HepG2 (cell line): ENCODE results near the gene TRPV2. TPM values are rescaled to one million over a fixed set of nuclear protein-coding genes. Genes with fewer than 3 reads are reported as not detected.

Experiments
- CERS6 ChIP-seq: sonication (generic); formaldehyde crosslinking; IDR thresholded peaks from 2 replicates; pipeline ENCODE4 v1.5.0; 2020; ENCODE audit warnings: missing genetic modification reagents
- HOXA7 ChIP-seq: sonication (generic); formaldehyde crosslinking; IDR thresholded peaks from 2 replicates; pipeline ENCODE4 v1.8.1; 2022; ENCODE audit warnings: mild to moderate bottlenecking, missing genetic modification reagents, moderate library complexity
- MTERF4 ChIP-seq: sonication (generic); formaldehyde crosslinking; IDR thresholded peaks from 2 replicates; pipeline ENCODE4 v1.8.0; 2023; ENCODE audit warnings: mild to moderate bottlenecking, missing genetic modification reagents
- NFE2L2 ChIP-seq: fragments of 150-350 bp; IDR thresholded peaks from 2 replicates; pipeline ENCODE4 v1.6.1; 2014; ENCODE audit warnings: low read length
- POGZ ChIP-seq: sonication (generic); formaldehyde crosslinking; IDR thresholded peaks from 2 replicates; pipeline ENCODE4 v1.4.0; 2020; ENCODE audit warnings: mild to moderate bottlenecking, missing genetic modification reagents
- PTBP1 ChIP-seq: fragments of 200-400 bp; formaldehyde crosslinking; IDR thresholded peaks from 2 replicates; pipeline ENCODE4 v1.6.1; 2018; ENCODE audit warnings: low read length, low read depth; ENCODE audit not compliant: poor library complexity, severe bottlenecking
- STAT5B ChIP-seq: sonication (generic); formaldehyde crosslinking; IDR thresholded peaks from 2 replicates; pipeline ENCODE4 v1.4.0; 2020; ENCODE audit warnings: missing genetic modification reagents
- TGIF2 ChIP-seq: IDR thresholded peaks from 2 replicates; pipeline ENCODE4 v1.6.1; 2016; ENCODE audit warnings: control low read depth, missing compliant biosample characterization
- XBP1 ChIP-seq: sonication (generic); formaldehyde crosslinking; IDR thresholded peaks from 2 replicates; pipeline ENCODE4 v1.5.0; 2020; ENCODE audit warnings: missing genetic modification reagents
- ZBTB10 ChIP-seq: sonication (generic); formaldehyde crosslinking; IDR thresholded peaks from 2 replicates; pipeline ENCODE4 v1.4.0; 2020; ENCODE audit warnings: missing genetic modification reagents, borderline replicate concordance
- ZKSCAN1 ChIP-seq: fragments of 150-350 bp; IDR thresholded peaks from 2 replicates; pipeline ENCODE4 v1.6.1; 2014; ENCODE audit warnings: low read length
- ZNF136 ChIP-seq: sonication (generic); formaldehyde crosslinking; IDR thresholded peaks from 2 replicates; pipeline ENCODE4 v1.8.1; 2022; ENCODE audit warnings: low read depth, mild to moderate bottlenecking, moderate library complexity, missing genetic modification reagents
- ZNF180 ChIP-seq: sonication (generic); formaldehyde crosslinking; IDR thresholded peaks from 2 replicates; pipeline ENCODE4 v1.4.0; 2020; ENCODE audit warnings: low read depth, missing genetic modification reagents, borderline replicate concordance
- ZNF232 ChIP-seq: sonication (generic); formaldehyde crosslinking; IDR thresholded peaks from 2 replicates; pipeline ENCODE4 v1.4.0; 2020; ENCODE audit warnings: missing genetic modification reagents, borderline replicate concordance
- ZNF234 ChIP-seq: sonication (generic); formaldehyde crosslinking; conservative IDR thresholded peaks from 2 replicates; pipeline ENCODE4 v1.5.1; 2020; ENCODE audit warnings: mild to moderate bottlenecking, missing genetic modification reagents
- ZNF24 ChIP-seq: fragments of 450-650 bp; IDR thresholded peaks from 2 replicates; pipeline ENCODE4 v1.6.1; 2017; ENCODE audit warnings: antibody characterized with exemption, mild to moderate bottlenecking
- ZNF44 ChIP-seq: sonication (generic); formaldehyde crosslinking; IDR thresholded peaks from 2 replicates; pipeline ENCODE4 v1.5.1; 2020; ENCODE audit warnings: mild to moderate bottlenecking, missing genetic modification reagents
- ZNF441 ChIP-seq: sonication (generic); formaldehyde crosslinking; IDR thresholded peaks from 2 replicates; pipeline ENCODE4 v1.7.0; 2021; ENCODE audit warnings: missing genetic modification reagents, borderline replicate concordance
- ZNF619 ChIP-seq: sonication (generic); formaldehyde crosslinking; IDR thresholded peaks from 2 replicates; pipeline ENCODE4 v1.4.0; 2020; ENCODE audit warnings: mild to moderate bottlenecking, missing genetic modification reagents
- ZNF724P ChIP-seq: sonication (generic); formaldehyde crosslinking; IDR thresholded peaks from 2 replicates; pipeline ENCODE4 v1.8.0; 2022; ENCODE audit warnings: missing genetic modification reagents, borderline replicate concordance
- ZUFSP ChIP-seq: sonication (generic); formaldehyde crosslinking; IDR thresholded peaks from 2 replicates; pipeline ENCODE4 v1.9.0; 2021; ENCODE audit warnings: missing genetic modification reagents, mild to moderate bottlenecking, borderline replicate concordance
- polyA plus RNA-seq, 8 experiments: library from polyadenylated mRNA; depleted of rRNA in 3 of 8; stranded (reverse) in 7 of 8; unstranded in 1 of 8; fragments of >200 nt; fragmentation: Illumina TruSeq in 4 of 8; extraction: Trizol in 4 of 8; gene quantifications; 2 replicates each; pipeline versions ENCODE4 v1.2.1 to v1.2.3, GENCODE V29; 2011 to 2016; ENCODE audit warnings: low read depth in 4 of 8, missing spikeins in 1 of 8, mixed read lengths in 1 of 8; ENCODE audit not compliant: insufficient read depth in 1 of 8
- total RNA-seq, 5 experiments: library from RNA; depleted of rRNA; stranded (reverse); fragments of >200 nt; fragmentation: Illumina TruSeq; extraction: Trizol; gene quantifications; 2 replicates each; pipeline ENCODE4 v1.2.3, GENCODE V29; 2016; ENCODE audit warnings: low read depth in 1 of 5
- TF ChIP-seq, protein P1 (sequence below): sonication (generic); formaldehyde crosslinking; IDR thresholded peaks from 2 replicates; pipeline ENCODE4 v1.9.0; 2022; ENCODE audit warnings: low read depth, missing genetic modification reagents

Gene TRPV2
- total and polyA plus RNA-seq, 2 of the 13 experiments (the other 11 are each of a cell fraction or from before 2014, with no cell fraction given) = 13.6 to 21.3 TPM

DNA sequence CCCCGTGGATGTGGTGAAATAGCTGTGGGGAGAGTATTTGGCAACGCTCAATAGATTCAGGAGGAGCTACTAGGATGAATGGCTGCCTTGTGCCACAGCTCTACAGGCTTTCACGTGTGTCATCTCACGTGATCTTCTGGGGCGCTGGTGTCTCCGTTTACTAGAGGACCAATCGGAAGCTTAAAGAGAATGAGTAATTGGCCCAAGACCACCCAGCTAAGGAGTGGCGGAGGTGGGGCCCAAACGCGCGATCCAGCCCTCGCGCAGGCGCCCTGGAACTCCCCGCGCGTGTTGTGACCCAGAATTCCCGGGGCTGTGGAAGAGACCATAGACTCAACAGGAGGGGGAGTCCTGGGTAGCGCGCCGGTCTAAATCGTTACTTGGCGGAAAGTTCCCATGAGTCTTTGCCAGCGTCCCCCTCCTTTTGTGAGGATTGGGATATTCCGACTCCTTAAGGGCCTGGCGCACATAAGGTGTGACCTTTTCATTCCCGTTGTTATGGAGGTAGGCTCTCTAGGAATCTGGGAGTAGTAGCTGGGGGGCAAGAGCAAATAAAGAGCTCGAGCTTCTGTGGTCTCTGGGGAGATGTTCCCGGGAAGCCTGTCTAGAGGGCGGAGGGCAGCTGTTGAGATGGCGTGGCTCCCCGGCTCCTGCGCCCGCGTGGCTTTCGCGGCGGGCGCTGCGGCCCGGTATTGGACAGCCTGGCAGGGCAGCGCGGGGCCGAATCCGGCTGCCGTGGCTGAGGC is 23.4 kb downstream of the TRPV2 start (continued):
- TF ChIP-seq ZUFSP (CRISPR knock-in tag) (no peak), POGZ (CRISPR knock-in tag) (peak; percentile 47), ZNF24 (no peak), ZKSCAN1 (no peak), ZBTB10 (CRISPR knock-in tag) (peak; percentile 61; the same call in 1 of the 2 replicates), TGIF2 (CRISPR knock-in tag) (0 out of 2 replicates have a peak, but pooled peaks have one; percentile 32), NFE2L2 (no peak), ZNF44 (no peak), ZNF234 (no peak), ZNF441 (CRISPR knock-in tag) (peak; percentile 27; the same call in 1 of the 2 replicates), XBP1 (CRISPR knock-in tag) (no peak), HOXA7 (CRISPR knock-in tag) (no peak), STAT5B (CRISPR knock-in tag) (peak; percentile 88; the same call in 1 of the 2 replicates), ZNF724P (CRISPR knock-in tag) (0 out of 2 replicates have a peak, but pooled peaks have one; percentile 51), MTERF4 (CRISPR knock-in tag) (no peak), ZNF136 (CRISPR knock-in tag) (no peak), ZNF619 (CRISPR knock-in tag) (no peak), ZNF180 (CRISPR knock-in tag) (0 out of 2 replicates have a peak, but pooled peaks have one; percentile 34), CERS6 (CRISPR knock-in tag) (no peak), ZNF232 (CRISPR knock-in tag) (peak; percentile 38; the same call in 1 of the 2 replicates), PTBP1 (no peak)
- TF ChIP-seq, protein P1, sequence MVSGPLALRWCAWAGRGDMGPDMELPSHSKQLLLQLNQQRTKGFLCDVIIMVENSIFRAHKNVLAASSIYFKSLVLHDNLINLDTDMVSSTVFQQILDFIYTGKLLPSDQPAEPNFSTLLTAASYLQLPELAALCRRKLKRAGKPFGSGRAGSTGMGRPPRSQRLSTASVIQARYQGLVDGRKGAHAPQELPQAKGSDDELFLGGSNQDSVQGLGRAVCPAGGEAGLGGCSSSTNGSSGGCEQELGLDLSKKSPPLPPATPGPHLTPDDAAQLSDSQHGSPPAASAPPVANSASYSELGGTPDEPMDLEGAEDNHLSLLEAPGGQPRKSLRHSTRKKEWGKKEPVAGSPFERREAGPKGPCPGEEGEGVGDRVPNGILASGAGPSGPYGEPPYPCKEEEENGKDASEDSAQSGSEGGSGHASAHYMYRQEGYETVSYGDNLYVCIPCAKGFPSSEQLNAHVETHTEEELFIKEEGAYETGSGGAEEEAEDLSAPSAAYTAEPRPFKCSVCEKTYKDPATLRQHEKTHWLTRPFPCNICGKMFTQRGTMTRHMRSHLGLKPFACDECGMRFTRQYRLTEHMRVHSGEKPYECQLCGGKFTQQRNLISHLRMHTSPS = peak; percentile 7; the same call in 1 of the 2 replicates
